CD4-positive, alpha-beta T cell (primary cell): ENCODE results near the gene EIF3L. TPM values are rescaled to one million over a fixed set of nuclear protein-coding genes. Genes with fewer than 3 reads are reported as not detected.

Experiments
- ATAC-seq: fragments of 200-7000 bp; cut with Tn5 transposase; one replicate; pipeline ENCODE4 v1.10.0; 2022; ENCODE audit warnings: mild to moderate bottlenecking; ENCODE audit not compliant: poor library complexity
- CTCF ChIA-PET: fragments of 350-600 bp; sonication (Branson Sonifier 250); formaldehyde crosslinking; loops from one replicate; lab custom pipeline; 2021; ENCODE audit warnings: antibody characterized with exemption, inconsistent platforms; lab: Charles Lee
- POLR2A ChIA-PET: fragments of 350-600 bp; sonication (Branson Sonifier 250); formaldehyde crosslinking; loops from one replicate; lab custom pipeline; 2021; ENCODE audit warnings: antibody characterized with exemption, inconsistent platforms; lab: Charles Lee
- DNase-seq, 14 experiments: peaks; one replicate each; pipeline ENCODE4 v3.0.0-alpha.2; 2013 to 2020; ENCODE audit warnings: mixed read lengths in 2 of 14
- H3K27ac ChIP-seq, 2 donors: one replicate each; pipeline versions ENCODE4 v1.5.1 to v1.7.0; 2013; ENCODE audit warnings: low read length in 2 of 2, low read depth in 1 of 2, mild to moderate bottlenecking in 1 of 2
- H3K27me3 ChIP-seq, 2 experiments: 1 replicate in 1 of 2; 2 replicates in 1 of 2; pipeline versions ENCODE4 v1.6.1 to v1.7.0; 2013; ENCODE audit warnings: low read length in 2 of 2, control low read depth in 1 of 2, mild to moderate bottlenecking in 1 of 2, moderate library complexity in 1 of 2; ENCODE audit not compliant: insufficient read depth in 2 of 2, control insufficient read depth in 1 of 2
- H3K36me3 ChIP-seq: one replicate; pipeline ENCODE4 v1.6.1; 2013; ENCODE audit warnings: low read length, control low read depth; ENCODE audit not compliant: insufficient read depth
- H3K4me1 ChIP-seq: one replicate; pipeline ENCODE4 v1.6.1; 2013; ENCODE audit warnings: low read length, control low read depth; ENCODE audit not compliant: insufficient read depth
- H3K4me3 ChIP-seq: one replicate; pipeline ENCODE4 v1.5.1; 2013; ENCODE audit warnings: mild to moderate bottlenecking, low read length, moderate library complexity
- H3K9me3 ChIP-seq, 2 experiments: 1 replicate in 1 of 2; 2 replicates in 1 of 2; pipeline versions ENCODE4 v1.6.1 to v1.7.0; 2013; ENCODE audit warnings: low read length in 2 of 2, mild to moderate bottlenecking in 2 of 2, control low read depth in 1 of 2, moderate library complexity in 1 of 2; ENCODE audit not compliant: control insufficient read depth in 1 of 2, insufficient read depth in 1 of 2
- H3K27ac Mint-ChIP-seq: one replicate; pipeline ENCODE4 v1.8.0; 2020; ENCODE audit warnings: mixed read lengths
- H3K27me3 Mint-ChIP-seq: one replicate; pipeline ENCODE4 v1.8.0; 2021; ENCODE audit warnings: mixed read lengths
- H3K36me3 Mint-ChIP-seq: one replicate; pipeline ENCODE4 v1.8.0; 2021; ENCODE audit warnings: low read depth, mixed read lengths
- H3K4me1 Mint-ChIP-seq: one replicate; pipeline ENCODE4 v1.8.0; 2021; ENCODE audit warnings: low read depth, mixed read lengths
- H3K4me3 Mint-ChIP-seq: one replicate; pipeline ENCODE4 v1.8.0; 2020; ENCODE audit warnings: mild to moderate bottlenecking, mixed read lengths
- H3K9me3 Mint-ChIP-seq: one replicate; pipeline ENCODE4 v1.8.0; 2020; ENCODE audit warnings: mixed read lengths
- CTCF ChIP-seq: fragments of 200-600 bp; IDR thresholded peaks from one replicate; pipeline ENCODE4 v1.8.0; 2022; ENCODE audit warnings: antibody characterized with exemption, mild to moderate bottlenecking
- intact Hi-C, 2 experiments: fragments of 100-400 bp; cut with DNase I in 1 of 2; cut with micrococcal nuclease in 1 of 2; formaldehyde crosslinking; loops; one replicate each; pipeline versions ENCODE4 v1.15.1 to v1.9.0; 2023 to 2025; cut with DNase I, micrococcal nuclease
- total RNA-seq, 174 experiments: library from RNA in 2 of 174; stranded (reverse) in 2 of 174; gene quantifications; one replicate each; pipeline ENCODE4 v1.2.3 and lab custom pipeline; 2021 to 2026

EIF3L gene
- total RNA-seq, 2 experiments from 2014 or later, result 525 to 541 TPM

GRCh38 chr22:37820350-37820749, 28.9 kb upstream of the EIF3L start:
- intact Hi-C loops, result no loop called here
- peaks cover 43% of the 10 kb centered on the region for H3K27me3 Mint-ChIP-seq
- no peaks in the 10 kb centered on the region for H3K36me3 Mint-ChIP-seq
- no peaks in the 10 kb centered on the region for H3K36me3 ChIP-seq
- no peak overlapping the region for H3K4me3 ChIP-seq
- H3K27me3 ChIP-seq, result peaks cover 9 to 12% of the 10 kb centered on the region in 2 experiments
- TF ChIP-seq CTCF, result no peak
- H3K9me3 ChIP-seq, result no peaks in the 10 kb centered on the region
- ChIA-PET POLR2A (no interaction called here), CTCF (interaction anchor here (4.1 kb wide), 1 partner anchor 42 kb away, joined by 46 read pairs; no protein-coding TSS in a partner anchor)
- peaks cover 3% of the 10 kb centered on the region for H3K4me1 Mint-ChIP-seq
- H3K9me3 Mint-ChIP-seq, result no peaks in the 10 kb centered on the region
- ATAC-seq (no peak), DNase-seq (no peak)
- H3K4me3 Mint-ChIP-seq, result no peak overlapping the region
- no peak overlapping the region for H3K27ac ChIP-seq
- peaks cover 24% of the 10 kb centered on the region for H3K4me1 ChIP-seq
- no peak overlapping the region for H3K27ac Mint-ChIP-seq

GRCh38 chr22:37822079-37822833, 27.0 kb upstream of the EIF3L start:
- no peak for TF ChIP-seq CTCF
- no peaks in the 10 kb centered on the region for H3K9me3 Mint-ChIP-seq
- intact Hi-C loops, result no loop called here
- ChIA-PET CTCF (no interaction called here), POLR2A (no interaction called here)
- H3K4me1 ChIP-seq, result peaks cover 23% of the 10 kb centered on the region
- H3K36me3 ChIP-seq, result no peaks in the 10 kb centered on the region
- DNase-seq, result no peak
- H3K27me3 Mint-ChIP-seq, result peaks cover 43% of the 10 kb centered on the region
- ATAC-seq, result no peak
- H3K4me3 Mint-ChIP-seq, result no peak overlapping the region
- no peaks in the 10 kb centered on the region for H3K9me3 ChIP-seq
- H3K4me3 ChIP-seq, result no peak overlapping the region
- no peaks in the 10 kb centered on the region for H3K36me3 Mint-ChIP-seq
- peaks cover 3% of the 10 kb centered on the region for H3K4me1 Mint-ChIP-seq
- no peak overlapping the region for H3K27ac ChIP-seq
- no peak overlapping the region for H3K27ac Mint-ChIP-seq
- peaks cover 9 to 12% of the 10 kb centered on the region in 2 experiments for H3K27me3 ChIP-seq

GRCh38 chr22:37823134-37823985, 25.9 kb upstream of the EIF3L start, which contains the start of gene GALR3:
TSS of gene GALR3 (plus strand) at chr22:37823382. CDS start at chr22:37823407, 25 bp downstream.
- Histone ChIP-seq H3K4me1 (peaks cover 12% of the 10 kb centered on the region), H3K27ac (no peak within 1 kb of the TSS), H3K36me3 (no peaks in the 10 kb centered on the region), H3K4me3 (no peak within 1 kb of the TSS), H3K27me3 (peaks cover 9% of the 10 kb centered on the region in 2 experiments), H3K9me3 (no peaks in the 10 kb centered on the region)
- H3K27ac Mint-ChIP-seq, result no peak within 1 kb of the TSS
- CTCF ChIA-PET, result no interaction called here
- ATAC-seq, result no peak
- peaks cover 40% of the 10 kb centered on the region for H3K27me3 Mint-ChIP-seq
- H3K36me3 Mint-ChIP-seq, result peaks cover 4% of the 10 kb centered on the region
- no peak for TF ChIP-seq CTCF
- peak within 1 kb of the TSS; percentile 42 for H3K4me3 Mint-ChIP-seq
- no peaks in the 10 kb centered on the region for H3K4me1 Mint-ChIP-seq
- H3K9me3 Mint-ChIP-seq, result no peaks in the 10 kb centered on the region
- intact Hi-C loops, result no loop called here
- no peak for DNase-seq
- POLR2A ChIA-PET, result interaction anchor here (1.0 kb wide), 1 partner anchor 21 kb away, joined by 3 read pairs; the partner anchor contains the start of gene ANKRD54
